Rectal smooth muscle tissue (tissue), 1 donor: ENCODE data around the gene ZNF595.
A peak's percentile ranks its signal among the peaks of the same experiment; 100 is the strongest.
"Not testable (repeated sequence)": the region's sequence is repeated elsewhere in the genome, so short reads cannot be mapped to it uniquely, and the experiment has no call there.

Experiments
- H3K27ac ChIP-seq: one replicate; pipeline ENCODE4 v1.7.0; 2013; ENCODE audit warnings: low read depth, low read length, inconsistent platforms
- H3K27me3 ChIP-seq: one replicate; pipeline ENCODE4 v1.7.0; 2013; ENCODE audit warnings: low read length; ENCODE audit not compliant: control insufficient read depth, insufficient read depth
- H3K36me3 ChIP-seq: one replicate; pipeline ENCODE4 v1.7.0; 2013; ENCODE audit warnings: low read length; ENCODE audit not compliant: control insufficient read depth, insufficient read depth
- H3K4me1 ChIP-seq: one replicate; pipeline ENCODE4 v1.7.0; 2013; ENCODE audit warnings: low read length; ENCODE audit not compliant: control insufficient read depth, insufficient read depth
- H3K4me3 ChIP-seq: one replicate; pipeline ENCODE4 v1.7.0; 2013; ENCODE audit warnings: low read length
- H3K9ac ChIP-seq: one replicate; pipeline ENCODE4 v1.7.0; 2013; ENCODE audit warnings: low read length

Gene ZNF595

GRCh38 chr4:52804-53479 lies at the start of gene ZNF595:
ZNF595 (plus strand) TSS chr4:53321; CDS start chr4:53489, 168 bp downstream.
- peak within 1 kb of the TSS; percentile 41 for H3K4me3 ChIP-seq
- H3K4me1 ChIP-seq, H3K27ac ChIP-seq: not testable (repeated sequence)

GRCh38 chr4:9937-10870 lies 42.9 kb upstream of the ZNF595 start:
- not testable (repeated sequence) for H3K4me1 ChIP-seq, H3K4me3 ChIP-seq, H3K9ac ChIP-seq, H3K27me3 ChIP-seq, H3K27ac ChIP-seq, H3K36me3 ChIP-seq

More at GRCh38 chr4:52804-53479, at the start of gene ZNF595:
- H3K27me3 ChIP-seq, H3K36me3 ChIP-seq, H3K9ac ChIP-seq: not testable (repeated sequence)

GRCh38 chr4:11095-11815 lies 41.9 kb upstream of the ZNF595 start:
- not testable (repeated sequence) for H3K4me1 ChIP-seq, H3K4me3 ChIP-seq, H3K27me3 ChIP-seq, H3K27ac ChIP-seq, H3K9ac ChIP-seq, H3K36me3 ChIP-seq

- not testable (repeated sequence) for H3K4me3 ChIP-seq, H3K36me3 ChIP-seq, H3K4me1 ChIP-seq, H3K9ac ChIP-seq, H3K27ac ChIP-seq, H3K27me3 ChIP-seq
Observed at GRCh38 chr4:11816-12417, 41.2 kb upstream of the ZNF595 start.

GRCh38 chr4:18128-18527 lies 35.0 kb upstream of the ZNF595 start:
- H3K4me1 ChIP-seq, H3K36me3 ChIP-seq, H3K9ac ChIP-seq: not testable (repeated sequence)

GRCh38 chr4:18589-18988 lies 34.5 kb upstream of the ZNF595 start:
- H3K9ac ChIP-seq, H3K4me3 ChIP-seq, H3K27ac ChIP-seq, H3K27me3 ChIP-seq, H3K4me1 ChIP-seq, H3K36me3 ChIP-seq: not testable (repeated sequence)

More at GRCh38 chr4:18128-18527, 35.0 kb upstream of the ZNF595 start:
- H3K27me3 ChIP-seq, H3K27ac ChIP-seq, H3K4me3 ChIP-seq: not testable (repeated sequence)

GRCh38 chr4:22882-23281 lies 30.2 kb upstream of the ZNF595 start:
- H3K27ac ChIP-seq, H3K4me3 ChIP-seq, H3K9ac ChIP-seq, H3K4me1 ChIP-seq, H3K36me3 ChIP-seq, H3K27me3 ChIP-seq: not testable (repeated sequence)

GRCh38 chr4:24359-24758 lies 28.8 kb upstream of the ZNF595 start:
- H3K36me3 ChIP-seq, H3K27me3 ChIP-seq, H3K4me1 ChIP-seq, H3K9ac ChIP-seq, H3K4me3 ChIP-seq, H3K27ac ChIP-seq: not testable (repeated sequence)

- not testable (repeated sequence) for H3K27me3 ChIP-seq, H3K4me3 ChIP-seq, H3K9ac ChIP-seq, H3K27ac ChIP-seq, H3K4me1 ChIP-seq, H3K36me3 ChIP-seq
Observed at GRCh38 chr4:27501-27900, 25.6 kb upstream of the ZNF595 start.

GRCh38 chr4:28767-29542 lies 24.2 kb upstream of the ZNF595 start:
- not testable (repeated sequence) for H3K27ac ChIP-seq, H3K27me3 ChIP-seq, H3K9ac ChIP-seq, H3K4me3 ChIP-seq, H3K4me1 ChIP-seq, H3K36me3 ChIP-seq

GRCh38 chr4:33314-33713 lies 19.8 kb upstream of the ZNF595 start:
- H3K9ac ChIP-seq, H3K4me3 ChIP-seq, H3K4me1 ChIP-seq, H3K36me3 ChIP-seq, H3K27ac ChIP-seq, H3K27me3 ChIP-seq: not testable (repeated sequence)
